OCI-LY1 (cell line): ENCODE results near the gene ZSCAN25.

Experiments
- H2AFZ ChIP-seq: fragments of 200-600 bp; sonication (generic), shearing (Covaris generic); 2 replicates; pipeline ENCODE4 v1.6.0; 2014; ENCODE audit warnings: antibody characterized with exemption, mild to moderate bottlenecking, low read length
- H3F3A ChIP-seq: fragments of 200-600 bp; sonication (generic), shearing (Covaris generic); 2 replicates; pipeline ENCODE4 v1.6.0; 2014; ENCODE audit warnings: mild to moderate bottlenecking, antibody characterized with exemption, low read length, moderate library complexity; ENCODE audit not compliant: insufficient read depth
- H3K27ac ChIP-seq: fragments of 200-600 bp; sonication (generic); 2 replicates; pipeline ENCODE4 v1.5.1; 2014; ENCODE audit warnings: low read length, mixed run types, mild to moderate bottlenecking, low read depth; ENCODE audit not compliant: poor library complexity, severe bottlenecking
- H3K27me3 ChIP-seq: fragments of 200-600 bp; sonication (generic); 2 replicates; pipeline ENCODE4 v1.6.0; 2014; ENCODE audit warnings: antibody characterized with exemption, mild to moderate bottlenecking, low read length, moderate library complexity; ENCODE audit not compliant: insufficient read depth
- H3K36me3 ChIP-seq: fragments of 200-600 bp; sonication (generic); 2 replicates; pipeline ENCODE4 v1.6.1; 2014; ENCODE audit warnings: mild to moderate bottlenecking, antibody characterized with exemption, low read length, moderate library complexity, mixed read lengths; ENCODE audit not compliant: insufficient read depth
- H3K4me1 ChIP-seq: fragments of 200-600 bp; sonication (generic); 2 replicates; pipeline ENCODE4 v1.5.1; 2014; ENCODE audit warnings: mild to moderate bottlenecking, low read length, moderate library complexity; ENCODE audit not compliant: insufficient read depth, severe bottlenecking
- H3K4me2 ChIP-seq: fragments of 200-600 bp; sonication (generic), shearing (Covaris generic); 2 replicates; pipeline ENCODE4 v1.6.1; 2014; ENCODE audit warnings: low read length
- H3K4me3 ChIP-seq: fragments of 200-600 bp; sonication (generic); 2 replicates; pipeline ENCODE4 v1.5.1; 2014; ENCODE audit warnings: low read length, low read depth, mild to moderate bottlenecking, mixed read lengths; ENCODE audit not compliant: poor library complexity, severe bottlenecking
- H3K79me2 ChIP-seq: fragments of 200-600 bp; shearing (Covaris generic); 2 replicates; pipeline ENCODE4 v1.6.1; 2016; ENCODE audit warnings: mixed run types, low read length, mixed read lengths; ENCODE audit not compliant: insufficient read depth
- H3K9ac ChIP-seq: fragments of 200-600 bp; sonication (generic), shearing (Covaris generic); 2 replicates; pipeline ENCODE4 v1.6.1; 2014; ENCODE audit warnings: mild to moderate bottlenecking, low read length, mixed read lengths
- H3K9me2 ChIP-seq: fragments of 200-600 bp; sonication (generic), shearing (Covaris generic); 2 replicates; pipeline ENCODE4 v1.6.1; 2014; ENCODE audit warnings: low read depth, mild to moderate bottlenecking, low read length, mixed read lengths
- H3K9me3 ChIP-seq: fragments of 200-600 bp; shearing (Covaris generic); 2 replicates; pipeline ENCODE4 v1.6.1; 2014; ENCODE audit warnings: low read length, mixed read lengths
- H4K20me1 ChIP-seq: fragments of 200-600 bp; sonication (generic), shearing (Covaris generic); 2 replicates; pipeline ENCODE4 v1.6.0; 2016; ENCODE audit warnings: mild to moderate bottlenecking, low read length; ENCODE audit not compliant: insufficient read depth
- CTCF ChIP-seq: fragments of 200-600 bp; sonication (generic), shearing (Covaris generic); IDR thresholded peaks from 2 replicates; pipeline ENCODE4 v1.5.1; 2017; ENCODE audit warnings: mild to moderate bottlenecking, antibody characterized with exemption, low read length, moderate library complexity, mixed read lengths
- EZH2 ChIP-seq: fragments of 200-600 bp; sonication (generic), shearing (Covaris generic); IDR thresholded peaks from 2 replicates; pipeline ENCODE4 v1.8.0; 2017; ENCODE audit warnings: borderline replicate concordance, mixed run types, mild to moderate bottlenecking, antibody characterized with exemption, low read length, moderate library complexity, mixed read lengths

Gene ZSCAN25

GRCh38 chr7:99623091-99623693 lies 6.4 kb downstream of the ZSCAN25 start:
- Histone ChIP-seq H4K20me1 (no peaks in the 10 kb centered on the region), H3K27ac (no peak overlapping the region), H2AFZ (no peak overlapping the region), H3K4me2 (no peak overlapping the region), H3K27me3 (no peaks in the 10 kb centered on the region), H3K9me3 (no peaks in the 10 kb centered on the region), H3F3A (no peaks in the 10 kb centered on the region), H3K4me3 (no peak overlapping the region), H3K4me1 (peaks cover under 1% of the 10 kb centered on the region), H3K9ac (no peak overlapping the region), H3K79me2 (no peaks in the 10 kb centered on the region), H3K36me3 (peaks cover 100% of the 10 kb centered on the region), H3K9me2 (no peaks in the 10 kb centered on the region)
- TF ChIP-seq CTCF (no peak), EZH2 (no peak)

GRCh38 chr7:99623702-99624447 lies 7.1 kb downstream of the ZSCAN25 start:
- Histone ChIP-seq H3K36me3 (peaks cover 100% of the 10 kb centered on the region), H3K4me2 (no peak overlapping the region), H3K9me2 (no peaks in the 10 kb centered on the region), H3K79me2 (no peaks in the 10 kb centered on the region), H3K9ac (no peak overlapping the region), H4K20me1 (no peaks in the 10 kb centered on the region), H3K27ac (no peak overlapping the region), H3K4me1 (no peaks in the 10 kb centered on the region), H3K27me3 (no peaks in the 10 kb centered on the region), H3F3A (no peaks in the 10 kb centered on the region), H3K4me3 (no peak overlapping the region), H2AFZ (no peak overlapping the region), H3K9me3 (no peaks in the 10 kb centered on the region)
- TF ChIP-seq EZH2 (no peak), CTCF (no peak)

DNA sequence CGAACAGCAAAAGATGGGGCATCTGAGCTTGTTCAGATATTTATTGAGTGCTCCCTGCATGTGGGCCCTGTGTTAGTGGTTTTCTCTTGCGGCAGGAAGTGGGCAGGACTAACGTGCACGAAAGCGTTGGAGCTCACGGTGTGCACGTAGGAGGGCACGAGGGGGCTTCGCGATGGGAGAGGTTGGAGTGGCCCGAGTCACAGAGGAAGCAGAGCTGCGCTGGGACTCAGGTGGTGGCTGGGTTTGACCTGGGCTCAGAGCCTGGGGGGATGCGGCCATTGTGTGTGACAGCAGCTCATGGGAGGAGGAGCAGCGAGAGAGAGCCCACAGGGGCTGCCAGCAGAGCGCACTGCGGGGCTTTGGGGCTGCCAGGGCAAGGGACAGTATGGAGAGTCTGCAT lies 7.7 kb downstream of the ZSCAN25 start:
- Histone ChIP-seq H3K4me3 (no peak overlapping the region), H3K79me2 (no peaks in the 10 kb centered on the region), H3K4me2 (no peak overlapping the region), H3K9ac (no peak overlapping the region), H3K4me1 (no peaks in the 10 kb centered on the region), H3K27ac (no peak overlapping the region), H3K9me2 (no peaks in the 10 kb centered on the region), H3F3A (no peaks in the 10 kb centered on the region), H2AFZ (no peak overlapping the region), H3K36me3 (peaks cover 100% of the 10 kb centered on the region), H3K27me3 (no peaks in the 10 kb centered on the region), H4K20me1 (no peaks in the 10 kb centered on the region), H3K9me3 (no peaks in the 10 kb centered on the region)
- TF ChIP-seq EZH2 (no peak), CTCF (no peak)
